ENCODE results near the gene FLT3LG. TPM values are rescaled to one million over a fixed set of nuclear protein-coding genes. Genes with fewer than 3 reads are reported as not detected.
"Not testable (repeated sequence)": the region's sequence is repeated elsewhere in the genome, so short reads cannot be mapped to it uniquely, and the experiment has no call there.

FLT3LG gene
- total and polyA plus RNA-seq, 2 of the 8 experiments (the other 6 are each of a cell fraction or from before 2014, with no cell fraction given), result 1.6 to 3.2 TPM

GRCh38 chr19:49461130-49461529 is 12.9 kb upstream of the FLT3LG start:
- H2BK120ac ChIP-seq (replicated peaks; ENCODE audit: low read depth, low read length); H3K79me1 ChIP-seq (ENCODE audit: low read depth, low read length); H3K27ac ChIP-seq (ENCODE audit: low read depth, low read length); H3K4me1 ChIP-seq (replicated peaks in 1 of 4; ENCODE audit: control insufficient read depth in 3 of 4, insufficient read depth in 4 of 4, low read length in 3 of 4); POLR2A ChIA-PET (ENCODE audit: partially characterized antibody); H3K79me2 ChIP-seq (ENCODE audit: control insufficient read depth in 1 of 2, insufficient read depth in 2 of 2, low read length in 2 of 2); H3K27me3 ChIP-seq (replicated peaks in 1 of 4; ENCODE audit: control insufficient read depth in 3 of 4, extremely low read depth in 1 of 4, insufficient read depth in 3 of 4, low read length in 3 of 4); H3K4ac ChIP-seq (replicated peaks; ENCODE audit: insufficient read length, low read depth, low read length); FAIRE-seq; H3K9ac ChIP-seq (replicated peaks in 1 of 4; ENCODE audit: extremely low read depth in 1 of 4, low read depth in 3 of 4, low read length in 3 of 4); H2BK5ac ChIP-seq (ENCODE audit: low read depth, low read length); H2AK5ac ChIP-seq (ENCODE audit: low read depth, low read length); H3K14ac ChIP-seq (ENCODE audit: insufficient read length); H4K5ac ChIP-seq (ENCODE audit: insufficient read length, low read depth, low read length); H3K18ac ChIP-seq (ENCODE audit: extremely low read depth, low read length); H3K56ac ChIP-seq (replicated peaks; ENCODE audit: insufficient read length, low read depth, low read length); H4K20me1 ChIP-seq (replicated peaks in 1 of 2; ENCODE audit: control insufficient read depth in 1 of 2, insufficient read depth in 2 of 2, low read length in 2 of 2); H4K8ac ChIP-seq (ENCODE audit: extremely low read depth, insufficient read depth, low read length); H2BK20ac ChIP-seq (ENCODE audit: low read length); H2BK15ac ChIP-seq (ENCODE audit: low read length); H4K91ac ChIP-seq (replicated peaks; ENCODE audit: insufficient read length, low read length); H3K4me2 ChIP-seq (ENCODE audit: insufficient read depth in 1 of 2, low read depth in 2 of 2, low read length in 2 of 2); H2AFZ ChIP-seq (ENCODE audit: low read length); H2BK12ac ChIP-seq (ENCODE audit: low read depth, low read length); H3K9me3 ChIP-seq (ENCODE audit: insufficient read depth in 2 of 2, low read depth in 1 of 2, low read length in 1 of 2); H3K23ac ChIP-seq (ENCODE audit: insufficient read length); DNase-seq (ENCODE audit: low read depth in 1 of 2, low spot score in 2 of 2); H3K23me2 ChIP-seq (ENCODE audit: low read depth, low read length); H3K4me3 ChIP-seq (ENCODE audit: extremely low read depth in 1 of 4, insufficient read depth in 2 of 4, low read depth in 3 of 4, low read length in 4 of 4): not testable (repeated sequence)
- peaks cover 0 to 12% (median 4%) of the 10 kb centered on the region in 4 experiments; a peak in 4 of 8 replicates for H3K36me3 ChIP-seq (ENCODE audit: control insufficient read depth in 2 of 4, insufficient read depth in 4 of 4, low read length in 3 of 4)
- no CpG with 5 or more reads among the region's 1 CpG for WGBS, 2 experiments (ENCODE audit: extremely low coverage in 1 of 2, insufficient coverage in 1 of 2, insufficient read length in 1 of 2, insufficient replicate concordance in 2 of 2, low coverage in 1 of 2, low lambda C conversion rate in 2 of 2, missing lambda C conversion rate in 1 of 2)
- CTCF ChIA-PET (ENCODE audit: partially characterized antibody), result interaction anchor here (4.8 kb wide), 1 partner anchor 11 kb away, joined by 28 read pairs; the partner anchor contains the start of gene FLT3LG

Measured in H1 (cell line).